GM04503 (cell line): Measurements from ENCODE around the gene CDC14A.

Experiments used
- DNase-seq: peaks from one replicate; pipeline ENCODE4 v3.0.0-alpha.2; 2012; ENCODE audit warnings: low read depth

The CDC14A gene

DNA sequence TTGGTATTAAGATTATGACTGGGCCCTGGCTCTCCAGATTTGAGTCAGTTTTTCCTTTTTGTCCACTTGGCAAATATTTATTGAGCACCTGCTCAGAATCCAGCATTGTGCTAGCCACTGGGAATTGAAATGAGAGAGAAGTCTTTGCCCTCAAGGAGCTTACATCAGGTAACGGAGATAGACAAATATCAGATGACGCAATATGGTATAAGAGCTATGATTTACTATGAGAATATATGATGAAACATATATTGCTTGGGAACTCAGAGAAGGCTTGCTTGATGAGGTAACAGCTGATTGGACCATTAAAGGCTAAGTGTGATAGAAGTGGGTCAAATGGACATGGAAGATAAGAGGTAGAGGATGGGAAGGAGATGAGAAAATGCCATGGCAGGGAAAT is 144.6 kb downstream of the CDC14A start:
- DNase-seq, result no peak

DNA sequence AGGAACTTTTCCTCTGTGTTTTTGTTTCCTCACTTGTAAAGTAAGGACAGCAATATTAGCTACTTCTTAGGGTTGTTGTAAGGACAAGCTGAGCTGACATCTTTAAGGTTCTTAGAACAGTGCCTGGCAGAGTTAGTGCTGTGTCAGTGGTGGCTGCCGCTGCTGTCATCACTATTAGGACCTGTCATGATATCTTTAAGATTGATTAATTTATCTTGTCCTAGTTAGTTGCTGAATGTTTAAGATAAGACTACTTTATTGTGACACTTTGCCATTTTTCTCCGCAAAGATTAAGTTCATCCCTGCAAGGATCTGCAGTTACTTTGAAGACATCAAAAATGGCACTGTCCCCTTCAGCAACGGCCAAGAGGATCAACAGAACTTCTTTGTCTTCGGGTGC is 145.5 kb downstream of the CDC14A start:
- no peak for DNase-seq

DNA sequence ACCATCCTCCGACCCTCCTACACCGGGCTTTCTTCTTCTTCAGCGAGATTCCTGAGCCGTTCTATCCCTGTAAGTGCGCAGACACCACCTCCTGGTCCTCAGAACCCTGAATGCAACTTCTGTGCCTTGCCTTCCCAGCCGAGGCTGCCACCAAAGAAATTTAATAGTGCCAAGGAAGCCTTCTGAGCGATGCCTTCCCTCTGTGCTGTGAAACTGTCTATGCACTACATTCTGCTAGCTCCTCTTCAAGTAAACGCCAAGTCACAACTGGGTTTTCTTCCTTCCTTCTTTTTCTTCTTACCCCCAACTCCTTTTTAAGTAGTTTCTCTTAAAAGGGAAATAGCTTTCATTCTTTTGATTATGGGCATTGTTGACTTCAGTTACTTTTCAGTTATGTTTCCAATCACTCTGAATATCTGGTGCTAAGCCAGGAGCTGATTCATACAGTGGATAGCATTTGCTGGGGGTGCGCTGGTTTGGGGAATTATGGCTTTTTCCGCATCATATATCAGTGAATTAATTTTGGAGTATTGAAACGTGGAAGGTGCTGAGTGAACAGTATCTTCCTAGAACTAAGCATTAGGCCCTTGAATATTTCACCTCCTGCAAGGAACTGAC is 147.0 kb downstream of the CDC14A start:
- no peak for DNase-seq

DNA sequence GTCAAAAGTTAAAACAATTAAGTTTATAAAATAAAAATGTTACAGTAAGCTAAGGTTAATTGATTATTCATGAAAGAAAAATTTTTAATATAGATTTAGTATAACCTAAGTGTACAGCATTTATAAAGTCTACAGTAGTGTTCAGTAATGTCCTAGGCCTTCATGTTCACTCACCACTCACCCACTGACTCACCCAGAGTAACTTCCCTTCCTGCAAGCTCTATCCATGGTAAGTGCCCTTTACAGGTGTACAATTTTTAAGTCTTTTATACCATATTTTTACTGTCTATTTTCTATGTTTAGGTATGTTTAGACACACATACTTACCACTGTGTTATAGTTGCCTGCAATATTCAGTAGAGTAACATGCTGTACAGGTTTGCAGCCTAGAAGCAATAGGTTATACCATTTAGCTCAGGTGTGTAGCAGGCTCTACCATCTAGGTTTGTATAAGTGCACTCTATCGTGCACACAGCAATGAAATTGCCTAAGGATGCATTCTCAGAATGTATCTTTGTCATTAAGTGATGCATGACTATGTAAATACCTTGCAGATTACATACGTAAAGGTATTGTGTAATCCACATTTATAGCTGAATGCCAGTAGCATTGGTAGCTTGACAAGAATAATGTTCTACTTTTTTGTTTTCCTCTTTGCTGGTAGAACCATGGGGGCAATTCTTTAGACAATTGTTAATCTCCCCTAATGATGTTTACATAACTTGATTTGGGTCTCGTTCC is 149.9 kb downstream of the CDC14A start:
- DNase-seq, result no peak

DNA sequence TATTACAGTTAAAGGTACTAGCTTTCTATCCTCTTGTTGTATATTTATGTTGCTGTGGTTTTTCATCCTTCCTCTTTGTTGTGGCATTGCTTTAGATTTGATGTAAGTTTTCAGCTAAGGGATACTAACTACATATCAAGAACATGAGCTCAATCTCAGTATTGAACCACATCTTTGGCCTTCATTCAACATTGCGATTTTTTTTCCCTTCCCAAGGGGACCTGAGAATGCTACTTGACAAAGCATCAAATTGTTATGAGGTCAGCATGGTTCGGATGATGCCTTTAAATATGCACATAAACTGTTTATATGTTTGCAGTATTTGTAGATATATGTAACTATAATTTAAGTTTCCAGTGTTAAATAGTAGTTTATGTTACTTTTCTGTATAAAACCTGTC is 153.9 kb downstream of the CDC14A start:
- DNase-seq, result no peak

DNA sequence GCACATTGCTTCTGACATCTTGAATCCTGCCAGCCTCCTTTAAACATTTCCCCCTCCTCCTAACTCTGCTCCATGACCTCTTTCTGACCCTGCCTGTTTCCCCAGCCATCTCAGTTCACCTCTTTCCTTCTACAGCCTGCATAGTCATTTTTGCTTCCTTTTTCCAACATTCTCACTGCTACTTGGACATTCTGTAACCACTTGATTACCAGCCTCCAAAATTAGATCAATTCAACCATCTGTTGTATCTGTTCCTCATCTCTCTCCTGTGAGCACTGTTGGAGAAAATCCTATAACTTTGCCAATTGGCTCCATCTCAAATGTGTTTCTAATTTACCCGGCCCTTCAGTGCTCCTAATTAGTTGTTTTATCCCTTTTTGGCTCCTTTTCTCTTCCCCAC is 158.1 kb downstream of the CDC14A start:
- DNase-seq, result no peak

DNA sequence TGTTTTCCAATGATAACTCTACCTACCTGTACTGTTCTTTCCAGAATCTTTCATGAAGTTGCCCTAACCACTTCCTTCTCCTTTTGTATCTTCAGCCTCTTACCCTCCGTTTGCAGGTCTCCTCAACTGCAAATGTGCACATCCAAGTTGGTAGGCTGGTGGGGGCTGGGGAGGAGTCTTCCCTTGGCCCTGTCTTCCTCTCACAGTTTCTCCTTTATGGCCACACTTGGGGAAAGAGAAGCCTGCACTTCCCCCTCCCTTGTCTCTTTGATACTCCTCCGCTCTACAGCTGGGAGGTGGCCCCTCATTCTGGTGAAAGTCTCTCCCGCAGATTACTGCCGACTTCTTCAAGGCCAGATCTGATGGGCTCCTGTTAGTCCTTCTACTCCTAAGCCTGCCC is 158.8 kb downstream of the CDC14A start:
- DNase-seq, result no peak

DNA sequence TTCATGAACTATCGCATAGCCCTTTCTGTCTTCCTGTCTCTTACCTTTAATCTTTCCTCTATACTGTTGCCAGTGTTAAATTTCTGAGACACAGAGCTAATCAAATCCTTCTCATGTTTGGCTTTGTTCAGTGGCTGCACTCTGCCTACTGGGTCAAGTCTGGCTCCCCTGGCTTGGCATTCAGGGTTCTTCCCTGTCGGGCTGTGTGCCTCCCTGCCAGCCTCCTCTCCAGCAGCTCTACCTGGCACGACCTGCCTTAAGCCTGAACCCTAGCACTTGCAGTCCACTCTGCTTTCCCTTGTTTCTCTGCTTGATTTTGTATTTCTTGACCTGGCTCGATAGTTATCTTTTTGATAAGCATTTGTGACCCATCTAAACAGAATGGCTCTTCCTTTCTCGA is 159.5 kb downstream of the CDC14A start:
- no peak for DNase-seq

DNA sequence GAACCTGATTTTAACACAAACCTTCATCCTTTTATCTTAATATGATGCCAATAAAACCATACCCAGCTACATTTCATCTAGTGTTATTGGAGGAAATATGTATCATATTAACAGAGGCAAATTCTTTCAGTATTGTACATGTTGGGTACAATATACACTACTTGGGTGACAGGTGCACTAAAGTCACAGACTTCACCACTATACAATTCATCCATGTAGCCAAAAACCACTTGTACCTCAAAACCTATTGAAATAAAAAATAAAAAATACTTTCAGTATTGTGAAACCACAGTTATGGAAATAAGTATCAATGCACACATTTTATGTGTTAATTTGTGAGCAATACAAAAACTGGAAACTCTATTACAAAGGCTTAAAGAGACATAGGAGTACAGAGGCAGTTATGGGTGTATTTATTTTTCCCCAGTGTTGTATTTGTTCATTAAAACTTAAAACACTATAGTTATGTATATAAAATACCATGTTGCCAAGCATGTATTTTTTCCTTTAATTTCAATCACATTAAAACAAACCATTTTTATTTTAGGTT is 160.6 kb downstream of the CDC14A start:
- DNase-seq, result no peak

DNA sequence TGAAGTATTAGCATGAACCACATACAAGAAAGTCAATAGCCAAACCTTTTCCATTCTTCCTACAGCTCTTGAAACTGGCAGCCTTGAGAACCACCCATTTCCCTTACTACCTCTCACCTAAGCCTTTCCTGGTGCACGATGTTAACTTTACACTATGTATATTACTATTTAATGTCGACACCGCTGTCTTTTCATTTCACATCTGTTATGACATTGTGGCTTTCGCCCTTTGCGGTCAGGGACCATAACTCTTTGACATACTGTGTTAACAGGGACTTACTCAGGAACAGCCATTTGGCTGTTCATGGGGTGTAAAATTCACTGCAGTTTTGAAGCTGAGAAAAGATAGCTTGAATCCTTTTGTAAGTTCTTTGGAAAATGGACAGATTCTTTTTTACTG is 164.6 kb downstream of the CDC14A start:
- DNase-seq, result no peak

DNA sequence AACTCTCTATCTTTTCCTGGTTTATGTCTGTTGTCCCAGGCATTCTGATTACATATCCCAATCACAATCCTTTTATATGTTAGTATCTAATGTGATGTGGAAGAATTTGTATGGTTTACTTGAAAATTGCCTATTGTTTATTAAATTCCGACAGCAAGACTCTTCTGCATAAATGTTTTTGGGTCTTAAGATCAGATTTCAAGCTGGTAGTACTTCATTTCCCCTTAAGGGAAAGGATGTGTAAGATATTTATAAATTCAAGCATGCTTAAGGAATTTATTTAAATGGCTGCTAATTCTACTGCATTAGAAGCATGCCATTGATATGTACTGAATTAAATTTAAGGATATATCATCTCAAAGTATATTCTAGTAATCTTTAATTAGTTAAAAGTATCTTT is 165.2 kb downstream of the CDC14A start:
- no peak for DNase-seq

DNA sequence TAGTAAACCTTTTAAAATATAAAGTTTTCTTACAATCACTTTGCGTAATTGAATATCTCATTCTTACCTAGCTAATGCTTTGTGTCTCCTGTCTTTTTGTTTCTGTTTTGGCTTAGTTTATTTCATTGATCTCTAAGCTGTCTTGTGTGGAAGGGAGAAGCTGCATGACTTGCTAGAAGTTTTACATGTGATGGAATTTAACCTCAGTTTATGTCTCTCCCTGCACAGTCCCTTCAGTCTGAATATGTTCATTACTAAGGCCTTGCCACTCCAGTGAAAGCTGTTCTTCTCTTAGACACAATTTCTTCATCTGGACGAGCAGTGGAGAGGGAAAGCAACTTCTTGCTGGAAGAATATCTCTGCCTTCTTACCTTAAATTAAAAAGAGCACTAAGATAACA is 165.7 kb downstream of the CDC14A start:
- no peak for DNase-seq

DNA sequence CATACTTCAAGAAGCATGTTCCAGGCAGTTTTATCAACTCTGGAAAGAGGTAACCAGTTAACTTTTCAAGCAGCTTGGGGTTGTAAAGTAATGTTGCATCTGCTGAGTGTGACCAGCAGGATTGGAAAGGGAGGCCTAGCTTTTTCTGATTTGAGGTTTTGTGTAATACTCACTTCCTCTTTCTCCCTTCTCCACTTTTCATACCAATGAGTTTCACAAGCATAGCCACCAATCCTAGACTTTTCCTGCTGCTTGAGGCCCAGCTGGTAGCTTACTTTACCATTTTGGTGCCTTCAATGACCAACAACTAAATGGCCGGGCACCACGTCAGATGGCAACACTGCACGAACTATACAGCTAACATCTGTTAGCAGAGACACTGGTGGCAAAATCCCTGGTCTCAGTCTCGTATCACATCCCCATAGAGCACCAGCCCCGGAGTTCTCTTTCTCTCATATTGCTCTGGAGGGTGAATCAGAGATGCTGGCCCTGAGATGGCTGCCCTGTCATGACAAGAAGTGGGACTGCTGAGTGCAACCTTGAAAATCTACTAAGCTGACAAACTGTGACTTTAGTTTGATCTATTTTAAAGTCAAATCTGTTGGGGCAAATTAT is 170.8 kb downstream of the CDC14A start:
- no peak for DNase-seq

DNA sequence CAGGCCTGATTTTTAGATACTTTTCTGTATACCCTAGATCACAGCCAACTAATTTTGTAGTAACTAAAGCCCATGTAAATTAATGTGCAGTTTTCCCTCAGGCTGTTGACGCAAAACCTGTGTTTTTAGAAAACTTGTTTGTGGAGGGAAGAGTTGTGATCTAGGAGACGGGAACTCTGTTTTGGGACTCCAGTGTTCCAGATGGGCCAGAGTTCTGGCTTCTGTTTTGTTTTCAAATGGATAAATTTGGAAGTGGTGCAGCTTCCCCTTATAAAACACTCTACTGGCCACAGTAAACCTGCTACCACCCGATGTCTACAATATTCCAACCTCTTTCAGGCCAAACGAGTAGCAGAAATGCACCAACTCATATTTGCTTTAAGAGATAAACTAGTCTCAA is 172.0 kb downstream of the CDC14A start:
- no peak for DNase-seq

DNA sequence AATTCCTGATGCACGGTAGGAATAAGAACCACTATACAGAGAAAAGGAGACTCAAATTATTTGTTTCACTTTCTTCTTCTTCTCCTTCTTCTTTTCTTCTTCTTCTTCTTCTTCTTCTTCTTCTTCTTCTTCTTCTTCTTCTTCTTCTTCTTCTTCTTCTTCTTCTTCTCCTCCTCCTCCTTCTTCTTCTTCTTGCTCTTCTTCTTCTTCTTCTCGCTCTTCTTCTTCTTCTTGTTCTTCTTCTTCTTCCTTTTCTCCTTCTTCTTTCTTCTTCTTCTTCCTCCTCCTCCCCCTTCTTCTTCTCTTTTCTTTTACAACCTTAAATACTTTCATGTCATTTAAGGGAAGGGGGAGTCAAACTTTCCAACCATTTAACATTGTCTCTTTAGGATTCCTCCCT is 174.6 kb downstream of the CDC14A start:
- no peak for DNase-seq

DNA sequence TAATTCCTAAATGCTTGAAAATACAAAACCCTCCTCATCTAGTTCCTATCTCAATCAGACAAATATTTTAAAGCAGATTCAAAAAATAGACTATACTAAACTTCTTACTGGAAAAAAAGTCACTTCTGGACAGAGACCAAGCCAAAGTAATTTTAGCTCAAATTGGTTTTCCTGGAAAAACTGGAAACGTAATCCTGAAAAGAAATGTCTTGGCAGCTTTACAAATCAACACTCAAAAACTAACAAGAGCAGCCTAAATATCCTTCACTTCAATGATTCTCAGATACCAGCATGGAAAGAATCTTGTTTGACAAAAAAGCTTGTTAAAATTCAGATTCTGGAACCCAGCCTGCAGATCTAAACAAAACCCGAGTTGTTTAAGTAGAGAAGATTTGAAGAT is 176.6 kb downstream of the CDC14A start:
- DNase-seq, result no peak

DNA sequence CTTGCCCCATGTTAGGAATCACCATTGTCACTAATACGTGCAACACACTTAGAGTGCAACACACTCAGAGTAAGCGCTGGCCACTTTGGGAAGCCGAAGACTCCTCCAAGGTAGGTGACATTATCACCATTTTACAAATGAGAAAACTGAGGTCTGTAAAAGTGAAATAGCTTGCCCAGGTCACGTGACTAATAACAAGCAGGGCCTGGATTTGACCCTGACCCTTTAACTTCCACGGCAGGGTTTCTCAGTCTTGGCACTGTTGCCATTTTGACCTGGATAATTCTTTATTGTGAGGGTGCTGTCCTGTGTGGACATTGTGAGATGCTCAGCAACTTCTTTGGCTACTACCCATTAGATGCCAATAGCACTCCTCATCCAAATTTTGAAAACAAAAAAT is 177.8 kb downstream of the CDC14A start:
- no peak for DNase-seq

DNA sequence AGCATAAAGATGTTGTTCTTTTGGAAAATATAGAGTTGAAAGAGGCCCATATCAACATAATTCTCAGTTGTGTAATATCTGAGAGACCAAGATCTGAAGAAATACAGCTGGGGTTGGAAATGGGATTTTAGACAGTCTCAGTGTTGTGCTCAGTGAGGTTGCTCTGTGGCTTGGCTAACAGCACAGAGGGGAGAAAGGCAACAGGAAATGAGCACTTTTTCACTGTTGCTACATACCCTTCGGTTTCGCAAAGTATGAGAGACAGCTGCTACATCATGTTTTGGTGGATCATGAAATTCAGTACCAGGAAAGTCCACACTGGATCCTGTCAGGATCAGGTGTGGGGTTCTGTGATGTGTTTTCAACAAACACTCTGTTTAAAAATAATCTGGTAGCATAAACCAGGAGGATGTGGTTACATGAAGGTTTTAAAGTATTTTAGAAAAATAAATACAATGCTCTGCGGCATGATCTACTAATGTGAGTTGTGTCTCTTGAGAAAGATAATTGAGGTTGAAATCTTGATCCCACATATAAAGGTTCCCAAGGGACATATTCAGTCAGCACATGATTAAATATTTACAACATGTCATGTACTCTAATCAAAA is 178.7 kb downstream of the CDC14A start:
- peak; percentile 16 for DNase-seq

DNA sequence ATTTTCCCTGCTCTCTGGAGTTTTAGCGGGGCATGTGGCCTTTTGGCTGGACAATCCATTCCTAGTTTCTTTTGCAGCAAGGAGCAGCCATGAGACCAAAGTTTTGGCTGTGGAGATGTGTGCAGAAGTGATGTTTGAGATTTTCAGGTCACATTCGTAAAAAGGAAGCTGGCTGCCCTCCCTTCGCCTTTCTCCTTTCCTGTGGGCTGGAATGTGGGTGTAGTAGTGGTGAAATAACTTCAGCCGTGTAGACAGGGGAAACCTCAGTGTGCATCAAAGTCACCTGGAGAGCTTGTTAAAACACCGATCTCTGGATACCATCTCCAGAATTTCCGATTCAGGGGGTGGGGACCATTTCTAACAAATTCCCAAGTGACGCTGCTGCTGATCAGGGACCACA is 180.3 kb downstream of the CDC14A start:
- DNase-seq, result no peak

DNA sequence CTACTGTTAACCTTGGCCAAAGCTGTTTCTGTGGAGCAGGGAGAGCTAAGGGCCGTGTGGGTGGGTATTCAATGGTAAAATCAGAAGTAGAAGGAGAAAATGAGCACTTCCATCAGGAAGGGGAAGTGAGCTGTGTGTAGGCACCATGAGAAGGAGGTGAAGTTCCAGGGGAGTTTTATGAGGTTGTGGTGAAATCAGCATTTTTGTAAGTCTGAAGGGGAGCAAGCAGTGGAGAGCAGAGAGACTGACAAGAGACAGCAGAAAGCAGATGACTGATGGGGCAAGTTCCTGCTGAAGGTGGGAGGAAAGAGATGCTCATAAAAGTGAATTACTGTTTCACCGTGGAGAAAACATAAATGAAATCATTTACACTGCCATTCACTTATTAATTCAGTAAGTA is 183.0 kb downstream of the CDC14A start:
- DNase-seq, result no peak

DNA sequence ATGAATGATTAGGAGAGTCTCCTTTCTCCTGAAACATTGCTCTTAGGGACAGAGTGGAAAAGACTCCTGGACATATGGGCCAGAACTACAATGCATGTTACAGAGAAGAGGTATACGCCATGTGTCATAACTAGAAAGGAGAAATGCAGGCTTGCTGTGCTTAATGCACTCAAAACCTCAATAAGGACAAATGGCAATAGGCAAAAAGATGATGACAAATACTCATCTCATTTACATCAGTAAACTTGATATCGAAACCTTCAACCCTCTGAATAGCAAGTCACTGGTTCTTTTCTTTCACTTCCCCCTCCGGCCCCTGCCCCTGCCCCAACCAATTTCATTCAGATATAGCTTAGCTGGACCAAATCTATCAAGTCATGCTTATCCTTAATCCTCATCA is 183.7 kb downstream of the CDC14A start:
- DNase-seq, result no peak

DNA sequence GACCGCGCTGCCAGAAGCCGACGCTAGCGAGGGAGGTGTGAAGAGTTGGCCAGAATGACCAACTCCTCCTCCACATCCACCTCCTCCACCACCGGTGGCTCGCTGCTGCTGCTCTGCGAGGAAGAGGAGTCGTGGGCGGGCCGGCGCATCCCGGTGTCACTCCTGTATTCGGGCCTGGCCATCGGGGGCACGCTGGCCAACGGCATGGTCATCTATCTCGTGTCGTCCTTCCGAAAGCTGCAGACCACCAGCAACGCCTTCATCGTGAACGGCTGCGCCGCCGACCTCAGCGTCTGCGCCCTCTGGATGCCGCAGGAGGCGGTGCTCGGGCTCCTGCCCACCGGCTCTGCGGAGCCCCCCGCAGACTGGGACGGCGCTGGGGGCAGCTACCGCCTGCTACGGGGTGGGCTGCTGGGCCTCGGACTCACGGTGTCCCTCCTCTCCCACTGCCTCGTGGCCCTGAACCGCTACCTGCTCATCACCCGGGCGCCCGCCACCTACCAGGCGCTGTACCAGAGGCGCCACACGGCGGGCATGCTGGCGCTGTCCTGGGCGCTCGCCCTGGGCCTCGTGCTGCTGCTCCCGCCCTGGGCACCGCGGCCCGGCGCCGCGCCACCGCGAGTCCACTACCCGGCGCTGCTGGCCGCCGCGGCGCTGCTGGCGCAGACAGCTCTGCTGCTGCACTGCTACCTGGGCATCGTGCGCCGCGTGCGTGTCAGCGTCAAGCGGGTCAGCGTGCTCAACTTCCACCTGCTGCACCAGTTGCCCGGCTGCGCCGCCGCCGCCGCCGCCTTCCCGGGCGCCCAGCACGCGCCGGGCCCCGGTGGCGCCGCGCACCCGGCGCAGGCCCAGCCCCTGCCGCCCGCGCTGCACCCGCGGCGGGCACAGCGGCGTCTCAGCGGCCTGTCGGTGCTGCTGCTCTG is 186.9 kb downstream of the CDC14A start:
- no peak for DNase-seq
